GM21576 (cell line): ENCODE measurements around the gene HSDL1.
"Not testable (repeated sequence)": the region's sequence is repeated elsewhere in the genome, so short reads cannot be mapped to it uniquely, and the experiment has no call there.

Source experiments
- ATAC-seq: cut with Tn5 transposase; IDR thresholded peaks from one replicate; pipeline ENCODE4 v1.9.1; 2021; ENCODE audit warnings: mild to moderate bottlenecking, moderate library complexity; ENCODE audit not compliant: unreplicated experiment

Gene HSDL1

DNA sequence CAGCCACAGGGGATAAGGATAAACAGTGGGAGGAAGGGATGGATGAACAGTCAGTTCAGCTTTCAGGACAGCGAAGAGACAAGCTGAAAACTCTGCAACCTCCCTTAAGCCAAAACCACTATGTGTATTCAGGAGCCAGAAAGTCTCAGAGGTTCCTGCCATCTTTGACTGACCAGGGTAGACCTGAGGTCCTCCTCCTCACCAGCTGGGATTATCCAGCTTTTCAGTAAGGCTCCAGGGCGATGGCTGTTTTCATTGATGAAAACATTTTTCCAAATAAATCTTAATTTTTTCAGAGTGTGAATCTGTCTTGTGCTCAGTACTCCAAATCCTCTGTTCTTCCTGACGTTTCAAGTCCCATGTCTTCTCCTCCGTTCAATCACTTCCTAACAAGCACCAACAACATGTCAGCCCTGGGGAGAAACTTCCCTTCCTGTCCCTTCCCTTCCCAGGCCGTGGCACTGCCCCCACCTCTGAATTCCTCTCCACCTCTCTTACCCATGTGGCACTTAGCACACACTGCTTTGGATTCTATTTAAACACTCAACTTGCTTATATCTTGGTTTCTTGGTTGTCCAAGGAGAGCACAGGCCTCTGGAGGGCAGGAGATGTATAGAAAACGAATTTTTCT is 5.2 kb downstream of the HSDL1 start:
- no peak for ATAC-seq

DNA sequence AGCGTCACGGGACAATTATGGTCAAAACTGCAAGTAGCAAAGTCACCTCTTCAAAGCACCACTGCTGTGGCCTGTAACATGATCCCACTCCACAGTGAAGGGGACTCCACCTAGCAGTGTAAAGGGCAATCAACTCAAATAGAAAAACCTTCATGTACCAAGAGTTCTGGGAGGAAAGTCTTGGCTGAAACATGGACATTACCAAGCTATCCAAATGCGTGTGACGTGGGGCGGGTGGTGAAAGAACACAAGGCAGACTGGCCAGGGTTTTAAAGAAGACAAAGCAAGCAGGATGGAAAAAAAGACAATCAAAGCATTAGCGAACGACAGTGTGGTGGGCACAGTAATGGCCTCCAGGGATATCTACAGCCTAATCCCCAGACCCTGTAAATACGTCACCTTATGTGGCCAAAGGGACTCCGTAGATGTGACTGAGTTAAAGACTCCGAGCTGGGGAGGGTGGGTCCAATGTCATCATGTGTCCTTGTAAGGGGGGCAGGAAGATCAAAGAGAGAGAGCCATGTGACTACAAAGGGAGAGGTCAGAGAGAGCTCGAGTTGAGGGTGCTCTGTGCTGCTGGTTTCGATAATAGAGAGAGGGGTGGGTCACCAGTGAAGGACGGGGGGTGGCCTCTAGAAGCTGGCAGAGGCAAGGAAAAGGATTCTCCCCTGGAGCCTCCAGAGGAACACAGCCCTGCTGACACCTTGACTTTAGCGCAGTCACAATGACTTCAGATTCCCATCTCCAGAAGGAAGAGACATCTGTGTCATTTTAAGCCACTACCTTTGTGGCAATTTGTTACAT is 6.0 kb downstream of the HSDL1 start:
- no peak for ATAC-seq

DNA sequence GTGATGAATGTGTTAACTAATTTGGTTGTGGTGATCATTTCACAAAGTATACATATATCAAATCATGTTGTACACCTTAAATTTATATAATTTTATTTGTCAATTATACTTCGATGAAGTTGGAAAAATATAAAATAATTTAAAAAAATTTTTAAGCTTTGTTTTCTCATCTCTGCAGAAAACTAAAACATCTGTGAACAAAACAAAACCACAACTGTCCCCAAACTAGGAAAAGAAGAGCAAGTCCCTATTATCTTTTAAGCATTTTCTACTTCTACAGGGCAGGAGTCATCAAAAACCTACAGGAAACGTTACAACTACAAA is 6.5 kb downstream of the HSDL1 start:
- no peak for ATAC-seq

DNA sequence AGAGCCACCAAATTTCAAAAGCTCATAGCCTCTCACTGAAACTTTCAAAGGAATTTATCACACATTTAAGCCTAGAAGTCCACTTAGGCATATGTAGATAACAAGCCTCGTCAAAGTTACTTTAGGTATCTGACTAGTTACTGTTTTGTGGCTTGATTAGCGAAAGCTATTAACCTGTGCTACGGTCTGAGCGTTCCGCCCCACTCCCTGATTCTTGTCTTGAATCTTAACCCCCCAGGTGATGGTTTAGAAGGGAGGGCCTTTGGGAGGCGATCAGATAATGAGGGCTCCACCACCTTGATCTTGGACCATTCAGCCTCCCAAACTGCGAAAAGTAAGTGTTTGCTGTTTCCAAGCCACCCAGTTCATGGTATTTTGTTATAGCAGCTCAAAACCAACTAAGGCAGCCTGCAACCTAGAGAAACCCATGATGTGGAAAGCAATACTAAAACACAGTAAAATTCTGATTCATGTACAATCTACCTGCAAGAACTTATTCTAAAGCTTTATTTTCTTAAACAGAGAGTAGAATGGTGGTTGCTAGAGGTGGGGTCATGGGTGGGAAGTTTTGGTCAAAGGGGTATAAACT is 7.1 kb downstream of the HSDL1 start:
- ATAC-seq = no peak

GRCh38 chr16:84137287-84137686 is 7.7 kb downstream of the HSDL1 start:
- ATAC-seq = no peak

DNA sequence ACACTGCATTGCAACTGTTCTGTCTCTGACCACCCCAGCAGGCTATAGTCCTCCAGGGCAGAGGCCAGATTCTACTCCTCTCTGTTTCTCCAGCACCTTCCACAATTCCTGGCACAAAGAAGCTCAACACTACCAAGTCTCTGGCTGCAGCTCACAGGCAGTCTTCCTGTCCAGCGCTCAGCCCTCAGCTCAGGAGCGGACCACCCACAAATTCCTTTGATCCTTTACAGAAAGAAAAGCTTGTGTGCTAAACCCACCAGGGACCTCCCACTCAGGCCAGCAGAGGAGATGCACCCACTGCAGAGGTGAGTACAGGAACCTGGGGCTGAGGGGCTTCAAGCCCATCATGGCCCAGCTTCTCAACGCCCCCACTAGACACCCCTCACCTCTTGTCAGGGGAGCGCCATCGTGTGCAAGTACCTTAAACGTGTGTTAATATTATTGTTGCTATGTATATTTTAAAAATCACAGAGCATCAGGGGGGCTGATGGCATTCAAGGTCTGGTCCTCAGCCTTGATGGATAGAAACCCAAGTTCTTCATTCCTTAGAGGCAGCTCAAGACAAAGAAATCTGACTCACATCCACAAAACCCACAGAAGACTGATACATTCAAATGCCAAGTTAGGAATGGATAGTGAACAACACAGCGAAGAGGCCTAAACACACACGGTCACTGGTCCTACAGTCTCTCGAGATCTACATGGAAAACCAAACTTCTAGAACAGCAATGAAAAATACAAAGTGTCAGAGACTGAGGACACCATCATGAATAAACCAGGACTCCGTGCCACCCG is 8.4 kb downstream of the HSDL1 start:
- no peak for ATAC-seq

- ATAC-seq = no peak
Measured at GRCh38 chr16:84132527-84133285, 12.3 kb downstream of the HSDL1 start.

GRCh38 chr16:84131117-84131516 is 13.9 kb downstream of the HSDL1 start:
- no peak for ATAC-seq

DNA sequence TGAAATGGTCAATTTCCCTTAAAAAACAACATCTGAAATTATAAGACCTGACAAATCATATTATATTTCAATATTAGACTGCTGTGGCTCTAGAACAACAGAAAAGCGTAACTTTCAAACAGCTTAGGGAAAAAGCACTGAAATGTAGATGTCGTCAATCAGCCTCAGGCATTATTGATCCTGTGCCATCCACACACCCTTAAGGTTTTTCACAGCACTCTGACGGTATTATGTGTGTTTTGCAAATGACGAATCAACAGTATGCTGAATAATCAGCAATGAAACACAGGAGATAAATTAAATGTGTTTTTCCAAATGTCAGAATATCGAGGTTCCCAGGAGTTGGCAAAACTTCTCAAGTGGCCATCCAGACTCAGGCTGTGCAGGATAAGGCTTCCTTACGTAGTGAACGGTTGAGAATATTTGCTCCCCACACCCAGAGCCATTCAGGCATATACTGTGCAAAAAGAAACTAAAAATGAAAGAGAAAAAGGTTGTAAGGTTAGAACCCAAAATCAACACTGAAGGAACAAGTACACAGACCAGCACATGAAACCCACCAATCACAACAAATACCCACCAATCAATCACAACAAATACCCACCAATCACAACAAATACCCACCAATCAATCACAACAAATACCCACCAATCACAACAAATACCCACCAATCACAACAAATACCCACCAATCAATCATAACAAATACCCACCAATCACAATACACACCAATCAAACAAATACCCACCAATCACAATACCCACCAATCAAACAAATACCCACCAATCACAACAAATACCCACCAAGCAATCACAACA is 20.5 kb downstream of the HSDL1 start:
- ATAC-seq = peak; percentile 58

DNA sequence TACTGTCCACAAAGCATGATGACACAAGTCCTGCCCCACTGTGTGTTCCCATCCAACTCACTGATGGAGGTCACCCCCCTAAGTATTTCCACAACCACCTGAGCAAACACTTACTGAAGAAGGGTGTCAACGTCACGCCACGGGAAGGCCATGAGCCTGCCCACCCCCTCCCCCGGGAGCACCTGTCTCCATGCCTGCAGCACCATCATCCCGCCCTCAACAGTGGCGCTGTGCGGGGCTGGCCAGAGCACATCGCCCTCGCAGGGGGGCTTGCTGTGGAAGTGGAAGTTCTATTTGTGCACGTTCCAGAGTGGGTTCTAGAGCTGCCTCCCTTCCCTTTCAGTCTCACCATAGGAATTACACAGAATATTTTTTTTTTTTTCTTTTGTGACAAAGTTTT is 24.0 kb downstream of the HSDL1 start:
- ATAC-seq = no peak

DNA sequence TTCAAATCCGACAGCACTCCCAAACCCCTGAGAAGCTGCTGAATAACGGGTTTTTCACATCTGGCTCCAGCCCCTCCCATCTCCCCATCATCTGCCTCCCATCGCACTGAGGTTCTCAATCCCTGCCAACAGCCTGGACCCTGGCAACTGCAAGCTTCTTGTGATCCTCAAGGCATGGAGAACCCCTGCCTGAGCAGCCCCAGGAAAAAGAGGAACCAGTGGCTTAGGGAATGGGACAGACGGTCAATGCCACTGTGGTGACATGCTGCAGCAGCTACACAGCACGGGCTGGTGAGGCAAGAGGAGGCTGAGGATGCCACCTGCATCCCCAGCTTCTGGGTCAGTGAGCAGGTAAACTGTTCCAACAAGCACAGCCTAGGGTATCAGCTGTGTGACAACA is 25.0 kb downstream of the HSDL1 start:
- no peak for ATAC-seq

DNA sequence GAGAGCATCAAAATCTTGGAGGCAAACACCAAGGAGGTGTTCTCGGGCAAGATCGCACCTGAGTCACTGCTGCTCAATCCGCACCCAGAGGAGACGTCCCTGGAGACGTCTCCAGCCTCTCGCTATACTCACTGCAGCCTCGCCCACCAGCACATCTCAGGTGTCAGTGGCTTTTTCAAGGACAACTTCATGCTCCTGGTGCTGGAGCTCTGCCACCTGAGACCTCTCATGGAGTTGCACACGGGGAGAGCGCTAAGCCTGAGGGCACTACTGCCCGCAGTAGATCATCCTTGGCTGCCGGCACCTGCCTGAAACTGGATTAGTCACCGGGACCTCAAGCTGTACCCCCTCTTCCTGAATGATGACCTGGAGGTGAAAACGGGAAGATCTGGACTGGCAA is 25.6 kb downstream of the HSDL1 start:
- ATAC-seq = no peak

DNA sequence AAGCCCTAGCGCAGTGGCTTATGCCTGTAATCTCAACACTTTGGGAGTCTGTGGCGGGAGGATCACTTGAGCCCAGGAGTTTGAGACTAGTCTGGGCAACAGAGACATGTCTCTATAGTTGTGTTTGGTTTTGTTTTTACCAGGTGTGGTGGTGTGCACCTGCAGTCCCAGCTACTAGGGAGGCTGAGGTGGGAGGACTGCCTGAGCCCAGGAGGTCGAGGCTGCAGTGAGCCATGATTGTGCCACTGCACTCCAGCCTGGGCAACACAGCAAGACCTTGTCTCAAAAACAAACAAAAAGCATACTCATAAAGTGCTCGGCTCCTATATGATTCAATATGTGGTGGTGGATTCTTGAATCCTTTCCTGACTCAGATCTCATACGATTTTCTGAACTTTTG is 26.7 kb downstream of the HSDL1 start:
- ATAC-seq = not testable (repeated sequence)

- ATAC-seq = no peak
Measured at GRCh38 chr16:84117494-84117843, 27.5 kb downstream of the HSDL1 start.

DNA sequence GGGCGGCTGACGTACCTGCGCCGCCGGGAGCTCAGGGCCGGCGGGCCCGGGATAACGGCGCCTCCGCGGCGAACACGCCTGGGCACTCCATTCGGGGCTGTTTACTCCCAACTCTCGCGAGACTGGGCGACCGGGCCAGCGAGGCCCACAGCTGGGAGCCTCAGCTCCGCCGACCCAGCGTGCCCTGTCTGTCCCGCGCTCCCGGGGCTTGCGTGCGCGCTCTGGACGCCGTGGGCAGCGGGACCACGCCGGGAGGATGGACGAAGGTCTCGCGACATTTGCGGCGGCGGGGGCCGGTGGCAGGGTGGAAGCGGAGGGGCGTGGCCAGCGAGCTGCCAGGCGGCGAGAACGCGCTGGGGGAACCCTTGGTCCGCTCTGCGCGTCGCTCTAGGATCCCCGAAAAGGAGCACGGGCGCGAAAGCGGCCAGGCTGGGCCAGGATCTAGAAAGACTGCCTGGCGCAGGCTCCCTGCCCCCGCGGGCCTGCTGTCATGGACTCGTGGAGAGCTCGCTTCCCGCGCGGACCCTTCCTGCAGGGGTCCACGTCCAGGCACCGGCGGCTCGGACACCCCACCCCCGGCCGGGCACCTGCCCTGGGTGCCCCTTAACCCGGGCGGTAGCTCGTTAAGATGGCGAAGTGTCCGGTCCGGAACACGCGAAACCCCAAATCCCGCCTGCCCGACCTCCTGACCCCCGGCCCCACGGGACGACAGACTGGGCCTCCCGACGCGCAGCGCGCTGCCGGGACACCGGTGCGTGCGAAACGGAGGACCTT is 28.1 kb downstream of the HSDL1 start, which contains the start of gene MBTPS1:
Gene MBTPS1 (minus strand): TSS at position 223 of the 774 bp plus-strand sequence. CDS start 15,159 bp downstream, outside the sequence.
- peak; percentile 90 for ATAC-seq

DNA sequence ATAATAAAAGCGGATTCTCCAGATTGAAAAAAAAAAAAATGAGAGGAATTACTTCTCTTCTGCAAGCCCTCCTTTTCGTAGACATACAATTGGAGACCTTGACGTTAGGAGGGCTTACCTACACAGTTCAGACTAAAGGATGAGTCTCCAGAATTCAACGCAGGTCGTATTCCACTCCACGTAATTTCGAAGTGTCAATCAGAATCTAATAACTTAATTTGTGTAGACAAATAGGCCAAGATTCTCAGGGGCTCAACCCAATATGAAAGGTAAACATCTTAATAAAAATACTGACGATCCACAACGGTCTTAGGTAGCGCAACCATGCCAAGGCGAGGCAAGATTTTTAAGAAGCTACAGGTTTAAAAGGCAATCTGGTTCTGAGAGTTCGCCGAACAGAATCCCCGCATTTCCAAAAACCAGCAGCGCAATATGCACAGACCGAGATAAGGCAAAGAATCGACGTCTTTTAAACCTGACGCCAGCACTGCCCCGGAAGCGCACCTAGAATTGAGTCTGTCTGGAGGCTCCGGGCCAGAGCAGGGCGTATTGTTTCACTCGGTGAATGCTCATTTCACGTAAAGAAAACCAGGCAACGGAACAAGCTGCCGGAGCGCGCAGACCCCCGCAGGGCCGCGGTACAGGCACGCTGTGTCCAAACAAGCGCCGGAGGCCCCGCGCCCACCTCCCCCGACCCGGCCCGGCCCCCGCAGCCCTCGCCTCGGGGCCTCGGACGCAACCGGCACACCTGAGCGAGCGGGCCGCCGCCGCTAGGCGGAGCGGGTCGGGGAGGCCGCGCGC is 28.9 kb downstream of the HSDL1 start:
- ATAC-seq = peak; percentile 33

- not testable (repeated sequence) for ATAC-seq
Measured at GRCh38 chr16:84111949-84112348, 33.0 kb downstream of the HSDL1 start.

GRCh38 chr16:84111525-84111924 is 33.5 kb downstream of the HSDL1 start:
- ATAC-seq = no peak
